Embryonic facial prominence (tissue), 1 donor: Measurements from ENCODE around the gene ZNF25.
"Not testable (repeated sequence)": the region's sequence is repeated elsewhere in the genome, so short reads cannot be mapped to it uniquely, and the experiment has no call there.

Experiments
- DNase-seq: peaks from one replicate; pipeline ENCODE4 v3.0.0-alpha.2; 2016; ENCODE audit errors: extremely low spot score

The ZNF25 gene

DNA sequence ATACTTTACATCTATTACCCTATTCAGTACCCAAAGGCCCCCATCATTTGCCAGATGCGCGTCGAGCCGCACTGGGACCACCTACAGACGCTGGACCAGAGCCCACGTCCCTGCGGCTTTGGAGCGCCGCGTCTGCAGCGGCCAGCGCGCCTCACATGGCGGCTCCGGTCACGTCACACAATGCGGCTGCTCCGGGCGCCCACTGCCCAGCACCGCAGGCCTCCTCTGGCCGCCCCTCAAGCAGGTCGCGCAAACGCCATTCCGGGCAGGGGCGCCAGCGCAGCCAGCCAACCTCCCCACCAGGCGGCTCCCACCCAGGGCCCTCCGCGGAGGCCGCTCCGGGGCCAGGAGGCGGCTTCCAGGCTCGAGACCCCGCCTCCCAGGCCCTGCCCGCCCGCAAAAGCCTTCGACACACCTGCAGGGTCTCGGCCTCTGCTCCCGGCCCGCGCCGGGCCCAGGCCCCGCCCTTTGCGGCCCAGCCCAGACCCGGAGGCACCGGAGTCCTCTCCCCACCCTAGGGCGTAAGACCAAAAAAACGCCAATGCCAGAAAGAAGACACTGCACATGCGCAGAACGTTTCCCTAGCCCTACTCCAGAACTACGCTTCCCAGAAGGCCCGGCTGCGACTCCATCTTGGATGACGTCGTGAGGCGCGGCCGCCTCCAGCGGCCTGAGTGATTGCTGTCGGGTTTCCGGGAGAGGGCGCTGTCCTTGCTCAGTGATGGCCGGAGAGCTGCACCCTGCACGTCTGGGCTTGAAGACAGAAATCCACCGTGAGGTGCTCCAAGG is at the start of gene ZNF25:
ZNF25 (minus strand) TSS at position 557 of the 789 bp plus-strand sequence. CDS start 4,925 bp downstream, outside the sequence.
- peak; percentile 97 for DNase-seq

DNA sequence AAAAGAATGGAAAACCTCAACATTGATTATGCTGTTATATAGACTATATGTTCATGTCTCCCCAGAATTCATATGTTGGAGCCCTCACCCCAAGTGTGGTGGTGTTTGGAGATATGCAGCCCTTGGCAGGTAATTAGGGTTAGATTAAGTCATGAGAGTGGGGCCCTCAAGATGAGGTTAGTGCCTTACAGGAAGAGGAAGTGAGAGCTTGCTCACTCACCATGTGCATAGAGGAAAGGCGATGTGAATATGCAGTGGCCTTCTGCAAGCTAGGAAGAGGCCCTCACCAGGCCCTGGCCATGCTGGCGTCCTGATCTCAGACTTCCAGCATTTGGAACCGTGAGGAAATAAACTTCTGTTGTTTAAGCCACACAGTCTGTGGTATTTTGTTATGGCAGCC is 48.8 kb upstream of the ZNF25 start:
- no peak for DNase-seq

DNA sequence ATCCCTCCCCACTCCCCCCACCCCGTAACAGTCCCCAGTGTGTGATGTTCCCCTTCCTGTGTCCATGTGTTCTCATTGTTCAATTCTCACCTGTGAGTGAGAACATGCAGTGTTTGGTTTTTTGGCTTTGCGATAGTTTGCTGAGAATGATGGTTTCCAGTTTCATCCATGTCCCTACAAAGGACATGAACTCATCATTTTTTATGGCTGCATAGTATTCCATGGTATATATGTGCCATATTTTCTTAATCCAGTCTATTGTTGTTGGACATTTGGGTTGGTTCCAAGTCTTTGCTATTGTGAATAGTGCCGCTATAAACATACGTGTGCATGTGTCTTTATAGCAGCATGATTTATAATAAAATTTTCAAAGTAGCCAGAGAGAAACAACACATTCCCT is 42.7 kb upstream of the ZNF25 start:
- not testable (repeated sequence) for DNase-seq

DNA sequence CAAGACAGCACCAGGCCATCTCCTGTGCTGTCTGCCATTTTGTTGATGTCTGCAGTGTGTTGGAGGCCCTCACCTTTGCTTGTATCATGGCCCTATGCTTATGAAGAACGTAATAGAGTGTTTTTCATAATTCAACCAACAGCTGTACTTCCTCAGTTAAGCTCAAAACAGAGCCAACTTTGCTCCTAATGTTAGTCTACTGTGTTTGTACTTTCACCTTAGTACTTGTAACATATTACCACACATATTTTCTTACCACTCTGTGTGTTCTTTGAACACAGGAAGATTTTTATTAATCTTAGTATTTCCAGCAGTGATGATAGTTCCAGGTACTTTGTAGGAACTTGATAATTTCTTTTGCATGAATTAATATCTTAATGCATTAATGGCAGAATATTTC is 39.9 kb upstream of the ZNF25 start:
- no peak for DNase-seq

DNA sequence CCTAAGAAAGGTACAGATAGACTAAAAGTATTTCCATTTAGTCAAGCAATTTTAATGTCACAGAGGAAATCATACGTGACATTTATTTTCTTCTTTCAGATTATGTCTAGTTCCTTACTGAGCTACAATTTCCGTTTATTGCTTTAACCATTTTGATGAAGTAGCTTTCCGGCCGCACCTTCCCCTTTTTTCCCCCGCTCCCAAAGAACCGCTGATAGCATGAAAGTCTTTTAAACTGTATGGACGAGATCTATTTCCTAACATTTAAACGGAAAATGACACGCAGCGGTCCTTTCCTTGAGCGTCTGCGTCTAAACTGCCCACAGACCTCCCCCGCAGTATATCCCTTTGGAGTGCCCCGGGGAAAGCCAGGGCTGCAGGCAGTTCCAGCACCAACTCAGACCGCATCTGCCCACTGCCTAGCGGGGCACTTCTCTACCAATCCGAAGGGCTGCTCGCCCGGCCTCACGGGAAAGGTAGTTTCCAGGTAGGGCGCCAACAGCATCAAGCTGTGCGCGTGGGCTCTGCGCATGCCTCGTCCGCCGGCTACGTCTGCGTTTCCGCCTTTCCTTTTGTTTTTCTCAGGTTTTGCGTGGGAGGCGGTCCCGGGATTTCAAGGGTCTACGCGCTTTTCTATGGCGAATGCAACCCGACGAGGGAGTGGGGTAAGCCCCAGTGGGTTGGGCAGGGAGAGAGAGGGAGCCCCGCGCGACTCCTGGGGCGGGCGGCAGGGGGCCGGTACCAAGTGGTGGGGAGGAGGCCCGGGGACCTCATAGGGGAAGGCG is 33.9 kb upstream of the ZNF25 start, which contains the start of gene ZNF33A:
ZNF33A (plus strand) TSS at position 557 of the 785 bp plus-strand sequence. CDS start 1,667 bp downstream, outside the sequence.
- DNase-seq, result peak; percentile 74

DNA sequence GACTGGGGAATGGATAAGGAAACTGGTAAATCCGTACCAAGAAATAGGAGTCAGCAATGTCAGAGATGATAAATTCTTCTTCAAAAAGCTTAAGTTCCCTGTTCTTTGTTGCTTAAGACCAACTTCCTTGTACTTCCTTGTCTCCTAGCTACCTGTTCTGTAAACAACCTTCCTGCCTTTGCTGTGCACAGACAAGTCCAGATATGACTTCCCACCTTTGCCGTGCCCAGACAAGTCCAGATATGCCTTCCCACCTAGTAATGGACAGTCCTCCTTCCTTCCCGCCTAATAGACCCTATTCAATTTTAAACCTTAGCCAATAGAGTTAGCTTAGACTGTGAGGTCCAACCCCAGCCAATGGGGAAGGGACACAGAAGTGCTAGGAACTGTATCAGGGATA is 31.5 kb upstream of the ZNF25 start:
- no peak for DNase-seq

DNA sequence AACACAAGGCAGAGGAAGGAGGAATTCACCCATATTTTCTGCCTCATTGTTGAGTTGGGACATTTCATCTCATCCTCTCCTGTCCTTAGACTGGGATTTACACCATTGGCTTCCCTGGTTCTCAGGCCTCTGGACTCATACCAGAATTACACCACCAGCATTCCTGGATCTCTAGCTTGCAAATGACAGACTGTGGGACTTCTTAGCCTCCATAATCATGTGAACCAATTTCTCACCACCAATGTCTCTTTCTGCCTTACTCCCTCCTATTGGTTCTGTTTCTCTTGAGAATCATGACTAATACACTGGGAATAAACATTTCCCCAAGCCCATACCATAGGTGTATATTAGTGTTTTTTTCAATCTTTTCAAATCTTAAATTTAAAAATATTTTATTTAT is 31.1 kb upstream of the ZNF25 start:
- no peak for DNase-seq

DNA sequence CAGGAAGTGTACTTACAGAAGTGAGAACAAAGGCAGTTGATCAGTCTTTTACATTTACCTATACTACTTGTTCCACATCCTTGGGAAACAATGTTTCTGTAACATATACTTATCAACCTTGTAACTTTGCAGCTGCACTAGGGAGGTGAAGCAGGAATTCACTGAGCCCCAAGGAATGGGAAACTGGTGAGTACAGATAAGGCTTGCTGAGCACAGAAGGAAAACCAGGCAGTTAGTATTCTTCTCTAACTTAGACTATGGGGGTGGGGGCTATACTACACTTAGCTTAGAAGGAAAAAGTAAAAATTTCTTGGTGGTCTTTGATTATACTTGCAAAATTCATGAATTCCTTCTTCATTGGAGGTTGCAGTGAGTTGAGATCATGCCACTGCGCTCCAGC is 27.1 kb upstream of the ZNF25 start:
- no peak for DNase-seq

DNA sequence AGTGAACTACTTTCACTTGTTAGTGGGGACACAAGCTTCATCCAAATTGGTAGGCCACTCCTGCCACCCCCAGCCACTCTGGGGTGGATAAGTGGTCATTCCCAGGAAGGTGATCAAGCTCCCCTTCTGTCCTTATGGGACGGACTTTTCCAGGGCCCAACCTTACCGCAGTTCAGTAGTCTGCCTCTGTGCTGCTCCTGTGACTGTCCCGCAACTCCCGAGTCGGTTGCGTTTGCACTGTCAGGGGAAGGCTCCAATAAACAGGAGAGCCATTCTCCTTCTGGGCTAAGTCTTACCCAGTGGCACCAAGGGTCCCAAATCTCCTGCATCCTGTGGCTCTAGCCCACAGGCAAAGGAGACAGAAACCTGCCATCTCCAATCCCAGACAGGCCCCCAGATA is 26.6 kb upstream of the ZNF25 start:
- no peak for DNase-seq

DNA sequence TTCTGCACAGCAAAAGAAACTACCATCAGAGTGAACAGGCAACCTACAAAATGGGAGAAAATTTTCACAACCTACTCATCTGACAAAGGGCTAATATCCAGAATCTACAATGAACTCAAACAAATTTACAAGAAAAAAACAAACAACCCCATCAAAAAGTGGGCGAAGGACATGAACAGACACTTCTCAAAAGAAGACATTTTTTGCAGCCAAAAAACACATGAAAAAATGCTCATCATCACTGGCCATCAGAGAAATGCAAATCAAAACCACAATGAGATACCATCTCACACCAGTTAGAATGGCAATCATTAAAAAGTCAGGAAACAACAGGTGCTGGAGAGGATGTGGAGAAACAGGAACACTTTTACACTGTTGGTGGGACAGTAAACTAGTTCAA is 24.0 kb upstream of the ZNF25 start:
- DNase-seq, result not testable (repeated sequence)

DNA sequence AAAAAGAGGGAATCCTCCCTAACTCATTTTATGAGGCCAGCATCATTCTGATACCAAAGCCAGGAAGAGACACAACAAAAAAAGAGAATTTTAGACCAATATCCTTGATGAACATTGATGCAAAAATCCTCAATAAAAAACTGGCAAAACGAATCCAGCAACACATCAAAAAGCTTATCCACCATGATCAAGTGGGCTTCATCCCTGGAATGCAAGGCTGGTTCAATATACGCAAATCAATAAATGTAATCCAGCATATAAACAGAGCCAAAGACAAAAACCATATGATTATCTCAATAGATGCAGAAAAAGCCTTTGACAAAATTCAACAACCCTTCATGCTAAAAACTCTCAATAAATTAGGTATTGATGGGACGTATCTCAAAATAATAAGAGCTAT is 22.5 kb upstream of the ZNF25 start:
- DNase-seq, result not testable (repeated sequence)

DNA sequence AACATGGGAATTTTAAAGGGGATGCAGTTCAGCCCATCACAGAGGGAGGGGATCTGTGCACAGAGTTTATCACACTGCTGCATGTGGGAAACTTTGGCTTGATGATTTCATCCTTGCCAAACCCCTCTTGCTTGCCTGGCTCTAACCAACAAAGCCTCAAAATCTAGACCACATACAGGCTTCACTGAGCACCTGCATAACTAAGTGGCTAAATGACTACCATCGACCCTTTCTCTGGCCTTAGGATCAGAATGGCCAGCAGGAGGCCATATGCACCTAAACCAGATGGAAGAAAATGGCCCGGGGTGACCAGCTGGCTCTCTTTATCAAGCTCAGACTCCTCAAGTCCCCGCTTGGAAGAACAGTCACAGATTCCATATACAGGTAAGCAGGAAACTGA is 15.6 kb upstream of the ZNF25 start:
- DNase-seq, result no peak

DNA sequence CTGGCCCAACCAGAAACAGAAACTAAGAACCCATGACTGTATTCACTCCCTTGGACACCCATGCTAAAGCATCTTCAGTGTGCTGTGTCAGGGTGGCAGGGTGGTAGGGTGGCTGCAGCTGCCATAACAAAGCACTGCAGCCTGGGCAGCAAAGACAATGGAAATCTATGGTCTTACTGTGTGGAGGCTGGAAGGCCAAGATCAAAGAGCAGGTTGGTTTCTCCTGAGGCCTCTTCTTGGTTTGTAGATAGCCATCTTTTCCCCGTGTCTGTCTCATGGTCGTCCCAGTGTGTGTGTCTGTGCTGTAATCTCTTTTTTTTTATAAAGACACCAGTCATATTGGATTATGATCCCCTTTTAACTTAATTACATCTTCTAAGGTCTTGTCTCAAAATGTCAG is 15.2 kb upstream of the ZNF25 start:
- DNase-seq, result no peak

DNA sequence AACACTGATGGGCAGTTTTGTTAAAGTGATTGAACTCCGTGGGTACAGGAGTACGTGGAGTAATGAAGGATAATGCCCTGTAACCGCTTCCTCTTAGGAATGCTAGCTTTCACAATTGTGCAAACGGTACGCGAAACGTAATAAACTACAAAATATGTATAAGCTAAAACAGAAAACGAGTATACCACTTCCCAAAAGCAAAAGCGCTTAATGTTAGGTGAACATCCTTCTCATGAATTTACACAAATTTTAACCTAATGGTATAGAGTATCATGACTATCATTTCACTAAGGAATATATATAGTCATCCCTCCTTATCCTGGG is 395 bp upstream of the ZNF25 start:
- no peak for DNase-seq

DNA sequence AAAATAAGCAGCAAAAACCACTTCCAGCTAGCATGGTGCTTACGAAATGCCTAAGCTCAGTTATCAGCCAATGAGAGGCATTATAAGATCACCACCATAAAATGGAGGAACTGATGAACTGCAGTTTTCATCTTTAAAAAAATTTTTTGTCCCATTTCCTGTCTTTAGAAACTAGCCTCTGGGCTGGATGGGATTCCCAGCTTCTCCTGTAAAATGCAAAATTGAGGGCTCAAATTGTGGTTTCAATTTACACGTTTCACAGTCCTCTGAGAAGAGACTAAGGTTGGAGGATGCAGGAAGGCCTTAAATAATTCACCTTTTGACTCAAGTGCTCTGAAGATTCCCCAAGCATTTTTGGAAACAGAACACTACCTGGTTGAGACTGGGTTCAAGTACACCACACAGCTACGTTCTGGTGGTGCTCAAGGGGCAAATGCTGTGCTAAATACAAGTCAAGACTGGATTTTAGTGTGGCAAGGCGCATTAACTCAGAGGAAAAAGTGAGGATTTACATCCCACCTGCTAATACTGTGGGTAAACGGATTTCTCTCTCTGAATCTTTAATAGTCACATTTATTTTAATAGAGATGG is 951 bp downstream of the ZNF25 start:
- peak; percentile 8 for DNase-seq

DNA sequence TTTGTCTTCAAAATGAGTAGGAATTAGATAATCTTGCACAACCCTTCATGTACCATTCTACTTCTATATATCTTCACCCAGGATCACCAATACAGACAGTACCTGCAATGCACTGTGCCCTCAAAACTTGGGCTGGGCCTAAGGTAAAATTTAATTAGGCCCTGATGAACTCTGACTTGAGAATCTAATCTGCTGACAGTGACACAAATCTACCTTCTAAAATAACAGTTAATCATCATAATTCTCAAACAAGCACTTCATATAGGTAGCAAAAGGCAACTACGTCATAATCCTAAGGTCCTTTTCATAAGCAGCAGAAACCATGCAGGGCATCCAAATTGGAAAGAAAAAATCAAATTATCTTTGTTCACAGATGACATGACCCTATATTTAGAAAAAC is 4.1 kb downstream of the ZNF25 start:
- DNase-seq, result no peak

DNA sequence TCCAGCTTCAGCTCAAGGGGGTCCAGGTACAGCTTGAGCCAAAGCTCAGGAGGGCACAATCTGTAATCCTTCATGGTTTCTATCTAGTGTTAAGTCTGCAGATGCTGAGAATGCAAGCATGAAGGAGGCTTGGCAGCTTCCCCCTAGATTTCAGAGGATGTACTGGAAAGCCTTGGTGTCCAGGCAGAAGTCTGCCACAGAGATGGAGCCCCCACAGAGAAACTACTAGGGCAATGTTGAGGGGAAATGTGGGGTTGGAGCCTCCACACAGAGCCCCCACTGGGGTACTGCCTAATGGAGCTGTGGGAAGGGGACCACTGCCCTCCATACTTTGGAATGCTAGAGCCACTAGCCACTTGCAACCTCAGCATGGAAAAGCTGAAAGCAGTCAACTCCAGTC is 11.4 kb downstream of the ZNF25 start:
- DNase-seq, result no peak

DNA sequence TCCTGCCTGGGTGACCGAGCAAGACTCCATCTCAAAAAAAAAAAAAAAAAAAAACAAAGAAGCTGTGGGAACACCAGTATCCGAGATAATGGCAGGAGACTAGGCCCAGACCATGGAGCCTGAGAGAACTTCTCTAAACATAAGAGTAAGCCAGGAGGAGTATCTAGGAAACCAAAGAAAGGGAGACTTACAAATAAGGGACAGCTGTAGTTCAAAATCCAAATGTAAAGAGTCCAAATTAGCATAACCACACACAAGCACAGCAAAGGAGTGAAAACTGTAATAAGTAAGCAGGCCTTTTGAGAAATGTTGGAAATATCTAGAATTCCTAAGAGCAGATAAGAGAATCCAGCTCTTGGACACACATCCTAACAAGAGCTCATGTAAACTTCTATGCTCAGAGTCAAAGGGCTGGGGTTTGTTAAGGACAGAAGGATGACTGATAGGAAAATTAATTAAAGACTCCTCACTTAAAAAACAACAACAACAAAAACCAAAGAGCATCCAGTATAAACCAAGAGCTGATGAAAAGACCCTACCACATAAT is 15.8 kb downstream of the ZNF25 start:
- no peak for DNase-seq

DNA sequence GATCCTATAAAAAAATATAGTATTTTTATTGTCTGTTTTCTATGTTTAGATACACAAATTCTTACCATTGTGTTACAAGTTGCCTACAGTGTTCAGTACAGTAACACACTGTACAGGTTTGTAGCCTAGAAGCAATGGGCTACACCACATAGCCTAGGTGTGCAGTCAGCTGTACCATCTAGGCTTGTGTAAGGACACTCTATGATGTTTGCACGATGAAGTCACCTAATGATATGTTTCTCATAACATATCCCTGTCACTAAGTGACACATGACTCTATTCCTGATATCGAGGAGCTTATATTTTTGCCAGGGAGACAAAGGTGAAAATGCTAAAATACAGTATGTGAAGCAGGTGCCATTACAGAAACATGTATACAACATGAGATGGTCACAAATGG is 18.6 kb downstream of the ZNF25 start:
- no peak for DNase-seq

DNA sequence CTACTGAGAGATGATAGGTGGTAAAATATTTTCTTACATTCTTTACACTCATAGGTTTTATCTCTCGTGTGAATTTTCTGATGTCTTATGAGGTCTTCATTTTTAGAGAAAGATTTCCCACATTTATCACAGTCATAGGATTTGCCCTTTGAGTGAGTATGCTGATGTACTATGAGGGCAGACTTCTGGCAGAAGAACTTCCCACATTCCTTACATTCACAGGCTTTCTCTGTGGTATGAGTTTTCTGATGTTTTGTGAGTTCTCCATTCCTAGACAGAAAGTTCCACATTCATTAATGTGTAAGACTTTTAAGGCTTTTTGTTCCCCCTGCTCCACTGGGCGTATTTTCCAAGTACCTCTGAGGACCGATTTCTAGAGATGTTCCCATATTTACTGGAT is 23.5 kb downstream of the ZNF25 start:
- DNase-seq, result no peak

DNA sequence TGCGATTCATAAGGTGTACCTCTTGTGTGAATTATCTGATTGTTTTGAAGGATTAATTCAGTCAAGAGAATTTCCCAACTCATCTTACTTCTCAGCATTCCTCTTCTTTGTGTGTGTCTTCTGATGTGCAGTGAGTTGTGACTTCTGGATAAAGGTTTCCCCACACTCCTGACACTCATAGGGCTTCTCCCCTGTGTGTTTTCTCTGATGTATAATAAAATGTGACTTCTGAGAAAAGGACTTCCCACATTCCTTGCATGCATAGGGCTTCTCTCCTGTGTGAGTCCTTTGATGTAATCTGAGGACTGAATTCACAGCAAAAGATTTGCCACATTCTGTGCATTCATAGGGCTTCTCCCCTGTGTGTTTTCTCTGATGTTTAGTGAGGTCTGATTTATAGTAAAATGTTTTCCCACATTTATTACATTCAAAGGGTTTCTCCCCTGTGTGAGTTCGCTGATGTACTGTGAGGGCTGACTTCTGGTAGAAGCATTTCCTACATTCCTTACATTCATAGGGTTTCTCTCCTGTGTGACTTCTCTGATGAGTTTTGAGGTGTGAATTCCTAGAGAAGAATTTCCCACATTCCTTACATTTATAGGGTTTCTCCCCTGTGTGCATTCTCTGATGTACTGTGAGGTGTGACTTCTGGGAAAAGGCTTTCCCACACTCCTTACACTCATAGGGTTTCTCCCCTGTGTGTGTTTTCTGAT is 24.2 kb downstream of the ZNF25 start:
- no peak for DNase-seq

DNA sequence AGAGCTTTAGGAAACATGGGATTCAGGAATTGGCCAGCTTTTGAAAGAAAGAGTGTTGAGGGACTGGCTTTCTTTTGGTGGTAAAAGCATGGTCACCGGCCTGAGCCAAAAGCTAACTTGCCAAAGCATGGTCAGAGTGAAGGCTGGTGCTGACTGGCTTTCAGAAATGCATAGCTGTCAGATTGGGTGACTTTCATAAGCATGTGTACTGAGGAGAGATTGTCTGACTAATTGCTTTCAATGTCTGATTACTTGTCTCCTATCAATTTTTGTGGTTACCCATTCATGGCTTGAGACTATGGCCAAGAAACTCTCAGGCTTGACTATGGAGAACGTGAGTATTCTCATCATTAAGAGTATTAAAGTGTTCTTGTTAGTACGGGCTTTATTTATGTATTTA is 28.2 kb downstream of the ZNF25 start:
- DNase-seq, result no peak
